NOMO-1 (cell line): ENCODE data around the gene GINS1.
"Not testable (repeated sequence)": the region's sequence is repeated elsewhere in the genome, so short reads cannot be mapped to it uniquely, and the experiment has no call there.

ENCODE experiments used
- DNase-seq, 2 experiments: peaks; one replicate each; lab custom pipeline; 2025; ENCODE audit not compliant: unreplicated experiment in 2 of 2; lab: John Stamatoyannopoulos, UW

Gene GINS1

DNA sequence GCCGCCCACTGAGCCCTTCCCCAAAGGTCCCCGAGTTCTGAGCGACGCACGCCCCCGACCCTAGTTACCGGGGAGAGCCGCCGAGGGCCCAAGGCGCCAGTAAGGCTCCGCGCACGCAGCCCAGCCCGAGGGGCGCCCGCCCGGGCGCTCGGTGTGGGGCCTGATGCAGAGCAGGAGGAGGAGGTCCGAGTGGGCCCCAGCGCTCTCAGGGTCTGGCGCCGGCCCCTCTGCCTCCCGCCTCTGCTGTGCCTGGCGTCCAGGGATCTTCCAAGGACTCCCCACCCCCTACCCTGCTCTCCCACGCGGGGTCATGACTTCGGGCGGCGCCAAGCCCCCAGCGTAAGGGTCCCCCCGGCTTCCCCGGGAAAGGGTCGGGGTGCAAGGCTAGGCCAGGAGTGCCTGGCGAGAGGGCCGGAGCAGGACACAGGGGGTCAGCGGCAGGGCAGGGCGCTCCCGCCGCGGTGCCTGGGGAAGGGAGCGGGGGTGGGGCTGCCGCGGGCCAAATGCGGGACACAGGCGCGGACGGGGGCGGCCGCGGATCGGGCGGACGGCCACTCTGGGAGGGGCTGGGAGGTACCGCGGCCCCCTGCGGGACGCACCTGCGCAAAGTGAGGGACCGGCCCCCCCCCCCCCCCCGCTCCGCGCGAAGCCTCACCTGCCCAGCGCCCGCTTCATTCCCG lies 17.5 kb upstream of the GINS1 start:
- DNase-seq = peak in 1 of 2 experiments; percentile 17

DNA sequence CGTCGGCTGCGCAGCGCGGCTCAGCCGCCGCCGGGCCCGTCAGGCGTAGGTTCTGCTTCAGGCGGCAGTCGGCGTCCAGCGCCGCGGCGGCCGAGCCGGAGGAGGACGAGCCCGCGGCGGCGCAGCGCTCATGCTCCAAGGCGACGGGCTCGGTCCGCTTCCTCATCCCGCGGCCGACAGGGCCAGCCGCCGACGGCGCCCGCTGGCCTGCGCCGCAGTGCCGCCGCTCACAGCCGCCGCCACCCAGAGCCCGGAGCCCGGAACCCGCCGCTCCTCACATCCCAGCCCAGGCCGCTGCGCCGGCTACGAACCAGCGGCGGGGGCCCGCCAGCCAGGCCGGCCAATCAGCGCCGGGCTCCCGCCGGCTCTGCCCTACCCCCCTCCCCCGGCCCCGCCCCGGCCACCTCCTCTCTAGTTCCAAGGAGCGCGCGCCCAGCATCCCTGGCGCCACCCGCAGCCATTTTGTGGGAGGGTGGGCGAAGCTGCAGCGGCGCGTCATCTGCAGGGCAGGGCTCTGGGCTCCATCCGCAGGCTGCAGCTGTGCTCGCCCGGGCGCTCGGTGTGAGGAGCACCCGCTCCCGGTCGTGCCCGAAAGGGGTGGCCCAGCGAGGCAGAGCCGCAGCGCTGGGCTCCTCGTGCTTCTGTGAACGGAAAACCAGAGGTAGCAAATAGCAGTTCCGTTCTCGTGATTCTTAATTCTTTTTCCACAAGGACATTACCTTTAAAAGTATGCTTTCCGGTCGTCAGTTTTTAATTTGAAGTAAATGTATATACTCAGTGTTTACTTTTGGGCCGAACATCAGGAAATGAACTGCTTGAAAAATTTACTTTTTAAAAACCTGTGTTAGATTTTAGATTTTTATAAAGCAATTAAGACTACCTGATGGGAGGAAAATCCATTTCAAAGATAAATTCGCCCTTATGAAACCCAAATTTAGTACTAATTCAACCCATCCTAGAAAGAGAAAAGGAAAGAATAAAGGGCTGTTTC lies 16.6 kb upstream of the GINS1 start, which contains the start of gene ABHD12:
TSS of gene ABHD12 (minus strand) at position 298 of the 991 bp plus-strand sequence. CDS start at position 166, 132 bp downstream.
- DNase-seq = peak; percentile 96 to 98

DNA sequence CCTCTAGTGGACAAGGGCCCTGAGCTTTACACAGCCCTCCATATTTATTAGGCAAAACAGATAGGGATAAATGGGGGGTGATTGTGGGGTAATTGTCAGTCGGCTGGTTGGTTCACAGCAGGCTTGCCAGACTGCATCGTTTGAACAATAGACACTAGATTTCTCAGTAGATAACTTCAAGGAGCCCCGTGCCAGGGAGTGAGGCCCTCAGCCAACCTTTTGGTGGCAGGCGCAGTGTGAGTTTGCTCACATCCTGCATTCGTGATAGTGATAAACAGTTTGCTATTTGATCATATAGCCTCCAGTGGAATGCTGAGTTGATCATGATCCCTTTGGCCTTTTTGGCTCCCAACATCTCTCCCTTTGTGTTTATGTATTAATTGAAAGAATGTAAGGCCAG lies 13.2 kb upstream of the GINS1 start:
- no peak for DNase-seq

DNA sequence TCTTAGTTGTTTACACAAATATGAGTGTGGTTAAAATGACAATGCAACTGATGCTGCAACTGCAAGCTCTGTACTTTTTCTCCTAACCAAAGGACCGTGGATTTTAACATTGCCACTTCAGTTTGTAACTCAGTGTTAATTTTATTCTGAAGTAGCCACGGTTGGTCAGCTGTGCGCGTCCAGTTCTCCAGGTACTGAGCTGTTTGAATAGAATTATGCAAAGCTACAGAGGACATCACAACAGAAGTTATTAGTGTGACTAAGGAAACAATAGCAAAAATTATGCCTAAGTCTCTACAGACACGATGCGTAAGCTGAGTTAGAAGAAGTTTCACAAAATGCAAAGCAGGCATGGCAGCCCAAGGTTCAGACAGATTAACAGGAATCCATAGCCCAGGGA lies 12.5 kb upstream of the GINS1 start:
- no peak for DNase-seq

DNA sequence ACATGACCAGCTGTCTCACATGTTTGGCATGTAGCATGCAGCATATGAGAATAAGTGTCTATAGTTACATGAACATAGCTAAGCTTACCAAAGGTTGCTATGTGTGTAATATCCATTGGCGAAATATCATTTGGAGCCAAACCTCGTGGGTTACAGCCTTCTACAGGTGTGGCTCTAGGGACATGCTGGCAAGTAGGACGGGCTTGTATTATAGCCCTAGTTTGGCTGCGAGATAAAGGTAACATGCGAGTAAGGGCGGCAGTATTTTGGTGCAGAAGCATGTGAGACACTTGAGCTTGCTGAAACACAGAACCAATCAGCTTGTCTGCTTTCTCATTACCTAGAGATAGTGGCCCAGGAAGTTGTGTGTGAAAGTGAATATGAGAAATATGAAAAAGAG lies 10.4 kb upstream of the GINS1 start:
- DNase-seq = no peak

DNA sequence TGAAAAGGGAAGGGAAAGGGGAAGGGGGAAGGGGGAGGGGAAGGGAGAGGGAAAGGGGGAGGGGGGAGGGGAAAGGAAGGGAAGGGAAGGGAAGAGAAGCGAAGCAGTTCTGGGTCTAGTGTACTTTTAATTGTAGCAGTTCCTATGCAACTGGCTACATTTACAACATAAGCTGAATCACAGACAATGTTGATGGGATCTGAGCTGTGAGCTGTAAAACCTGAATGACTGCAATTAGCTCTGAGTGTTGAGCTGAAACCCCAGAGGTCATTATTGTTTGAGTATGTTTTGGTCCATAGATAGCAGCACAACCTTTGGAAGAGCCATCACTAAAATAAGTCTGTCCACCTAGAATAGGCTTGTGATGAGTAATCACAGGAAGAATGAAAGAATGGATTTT lies 9.7 kb upstream of the GINS1 start:
- DNase-seq = peak in 1 of 2 experiments; percentile 8

DNA sequence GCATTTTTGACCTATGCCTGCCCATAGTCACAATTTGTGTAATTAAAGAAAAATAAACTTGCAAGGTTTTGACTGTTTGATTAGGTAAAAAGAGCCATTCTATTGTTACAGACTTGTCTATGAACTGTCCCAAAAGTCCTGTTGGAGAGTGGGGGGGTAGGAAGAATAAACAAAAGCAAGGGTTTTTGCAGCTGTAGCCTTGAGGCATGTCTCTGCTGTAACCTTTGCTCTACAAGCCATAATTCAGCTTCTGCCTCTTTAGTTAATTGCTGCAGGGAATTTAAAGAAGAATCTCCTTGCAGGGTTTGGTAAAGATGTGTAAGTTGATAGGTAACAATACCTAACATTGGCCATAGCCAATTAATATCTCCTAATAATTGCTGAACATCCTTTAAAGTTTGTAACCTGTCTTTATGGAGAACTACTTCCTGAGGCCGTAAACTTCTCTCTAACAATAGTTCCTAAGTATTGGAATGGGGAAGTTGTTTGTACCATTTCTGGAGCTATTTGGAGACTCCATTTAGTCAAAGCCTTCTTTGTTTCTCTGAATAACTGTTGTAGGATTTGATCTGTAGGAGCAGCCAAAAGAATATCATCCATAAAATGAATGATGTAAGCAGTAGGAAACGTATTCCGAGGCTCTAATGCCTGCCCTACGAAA lies 9.0 kb upstream of the GINS1 start:
- no peak for DNase-seq

DNA sequence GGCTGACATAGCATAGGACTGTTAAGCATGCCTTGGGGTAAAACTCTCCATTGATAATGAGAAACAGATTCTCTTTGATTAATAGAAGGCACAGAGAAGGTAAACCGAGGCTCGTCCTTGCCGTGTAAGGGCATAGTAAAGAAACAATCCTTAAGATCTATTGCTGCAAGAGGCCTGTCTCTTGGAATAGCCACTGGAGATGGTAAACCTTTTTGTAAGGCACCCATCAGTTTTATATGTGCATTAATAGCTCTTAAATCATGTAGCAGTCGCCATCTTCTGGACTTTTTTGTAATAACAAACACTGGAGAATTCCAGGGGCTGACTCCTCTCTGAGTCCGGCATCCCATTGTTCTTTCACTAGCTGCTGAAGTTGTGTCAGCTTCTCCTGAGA lies 8.4 kb upstream of the GINS1 start:
- DNase-seq = peak; percentile 15 to 29

DNA sequence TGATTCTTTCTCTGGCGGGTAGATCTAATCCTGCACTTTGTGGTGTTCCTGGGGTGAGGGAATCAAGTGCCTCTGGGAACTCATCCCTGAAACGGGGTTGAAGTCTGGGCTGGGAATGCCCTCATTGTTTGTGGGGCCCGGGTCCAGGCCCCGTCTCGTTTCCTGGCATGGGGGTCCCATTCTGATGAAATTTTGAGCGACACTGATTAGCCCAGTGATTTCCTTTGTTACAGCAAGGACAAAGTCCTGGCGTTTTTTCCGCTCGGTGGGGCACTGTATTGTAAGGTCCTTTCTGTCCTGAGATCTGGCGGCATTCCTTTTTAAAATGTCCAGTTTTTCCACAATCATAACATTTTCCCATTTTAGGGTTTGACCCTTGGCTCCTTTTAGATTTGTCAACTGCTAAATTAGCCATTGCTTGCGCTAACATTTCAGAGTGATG lies 7.2 kb upstream of the GINS1 start:
- DNase-seq = not testable (repeated sequence)

DNA sequence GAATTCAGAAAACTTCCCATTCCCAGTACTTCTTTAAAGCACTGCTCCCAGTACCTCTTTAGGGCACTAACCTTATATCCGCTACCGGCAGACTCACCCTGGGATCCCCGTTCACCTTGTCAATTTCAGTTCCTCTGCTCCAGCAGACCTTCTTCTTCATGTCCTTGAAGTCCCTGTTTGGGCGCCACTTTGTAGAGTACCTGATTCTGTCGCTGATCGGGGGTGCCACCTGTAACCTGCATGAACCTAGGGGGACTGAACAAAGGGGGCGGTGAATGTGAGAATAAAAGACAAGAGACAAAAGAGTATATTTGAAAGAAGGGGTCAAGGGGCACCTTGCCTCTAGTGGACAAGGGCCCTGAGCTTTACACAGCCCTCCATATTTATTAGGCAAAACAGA lies 4.9 kb upstream of the GINS1 start:
- DNase-seq = no peak

DNA sequence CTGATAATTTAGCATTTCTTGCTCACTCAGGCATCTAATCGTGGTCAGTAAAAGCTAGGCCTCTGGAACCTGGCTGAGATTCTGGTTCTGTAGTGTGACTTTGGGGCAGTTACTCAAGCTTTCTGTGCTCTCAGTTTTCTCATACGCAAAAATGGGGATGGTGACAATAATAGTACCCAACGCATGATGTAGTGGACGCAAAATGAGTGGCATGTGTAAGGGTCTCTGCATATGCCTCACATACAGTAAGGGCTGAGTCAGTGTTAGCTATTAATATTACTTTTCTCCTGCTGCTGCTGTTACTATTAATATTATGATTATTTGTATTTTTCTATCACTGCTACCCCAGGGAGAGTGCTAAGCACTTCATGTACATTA lies 686 bp downstream of the GINS1 start:
- no peak for DNase-seq

DNA sequence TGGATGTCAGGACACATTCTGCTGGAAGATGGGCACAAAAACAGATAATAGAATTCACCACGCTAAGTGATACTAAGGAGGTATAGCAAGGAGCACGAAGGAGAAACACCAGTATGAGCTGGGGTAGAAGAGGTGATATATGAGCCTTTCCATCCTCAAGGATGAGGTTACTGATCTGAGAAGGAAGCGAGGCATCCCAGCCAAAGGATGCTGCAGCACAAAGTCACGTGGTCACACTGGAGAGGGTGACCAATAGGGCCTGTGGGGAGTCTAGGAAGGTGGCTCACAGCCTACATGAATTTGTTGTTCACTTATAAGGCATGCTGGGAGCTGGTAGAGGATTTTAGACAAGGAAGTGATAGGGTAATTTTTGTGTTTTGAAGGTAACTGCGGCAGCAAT lies 1.4 kb downstream of the GINS1 start:
- no peak for DNase-seq

DNA sequence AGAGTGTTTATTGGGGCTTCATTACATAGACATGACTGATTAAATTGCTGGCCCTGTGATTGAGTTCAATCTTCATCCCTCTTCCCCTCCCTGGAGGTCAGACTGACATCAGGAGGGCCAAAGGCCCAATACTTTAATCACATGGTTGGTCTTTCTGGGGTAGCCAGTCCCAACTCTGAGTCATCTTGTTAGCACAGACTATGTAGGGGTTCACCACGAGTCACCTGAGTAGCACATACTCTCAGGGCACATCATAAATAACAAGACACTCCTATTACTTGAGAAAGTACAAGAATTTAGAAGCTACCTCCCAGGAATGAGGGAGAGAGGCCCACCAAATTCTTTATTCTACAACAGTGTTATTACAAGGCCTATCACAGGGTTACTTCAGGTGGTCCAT lies 11.3 kb downstream of the GINS1 start:
- no peak for DNase-seq

DNA sequence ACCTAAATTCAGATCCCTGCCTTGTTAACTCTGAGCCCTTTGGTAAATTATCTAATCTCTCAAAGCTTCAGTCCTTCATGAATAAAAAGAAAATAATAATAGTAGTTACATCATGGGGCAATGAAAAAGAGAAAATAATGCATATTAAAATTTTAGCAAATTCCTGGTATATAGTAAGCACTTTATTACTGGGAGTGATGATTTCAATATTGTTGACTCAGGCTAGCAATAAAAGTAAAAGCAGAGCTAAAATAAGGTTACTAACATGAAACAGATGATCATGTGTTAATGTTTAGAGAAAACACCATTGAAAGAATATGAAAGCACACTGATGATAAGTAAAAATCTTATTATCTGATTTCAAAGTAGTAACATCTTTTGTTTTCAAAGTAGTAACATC lies 13.6 kb downstream of the GINS1 start:
- DNase-seq = no peak

DNA sequence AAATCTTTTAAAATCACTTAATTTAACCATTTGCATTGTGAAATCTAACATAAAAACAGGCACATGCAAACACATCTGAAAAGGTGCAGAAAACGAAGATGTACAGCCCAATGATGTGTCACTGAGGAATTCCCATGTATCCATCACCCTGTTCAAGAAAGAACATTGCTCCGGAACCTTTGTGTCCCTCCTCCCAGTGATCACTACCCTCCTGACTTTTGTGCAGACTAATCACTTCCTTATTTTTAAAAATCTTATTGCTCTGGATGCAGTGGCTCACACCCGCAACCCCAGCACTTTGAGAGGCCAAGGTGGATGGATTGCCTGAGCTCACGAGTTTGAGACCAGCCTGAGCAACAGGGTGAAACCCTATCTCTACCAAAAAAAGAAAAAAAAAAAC lies 14.6 kb downstream of the GINS1 start:
- DNase-seq = no peak

DNA sequence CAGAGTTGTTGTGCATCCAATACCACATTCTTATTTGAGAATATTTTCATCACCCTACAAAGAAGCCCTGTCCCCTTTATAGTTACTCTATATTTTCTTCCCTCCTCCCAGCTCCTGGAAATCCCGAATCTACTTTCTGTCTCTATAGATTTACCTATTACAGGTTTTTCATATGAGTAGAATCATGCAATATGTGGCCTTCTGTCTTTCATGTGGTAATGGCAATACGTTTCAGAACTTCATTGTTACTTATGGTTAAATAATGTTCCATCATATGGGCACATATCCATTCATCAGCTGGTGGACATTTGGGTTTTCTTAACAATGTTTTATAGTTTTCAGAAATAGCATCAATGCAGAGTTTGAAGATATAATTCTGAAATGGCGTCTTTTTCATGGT lies 17.1 kb downstream of the GINS1 start:
- DNase-seq = no peak

DNA sequence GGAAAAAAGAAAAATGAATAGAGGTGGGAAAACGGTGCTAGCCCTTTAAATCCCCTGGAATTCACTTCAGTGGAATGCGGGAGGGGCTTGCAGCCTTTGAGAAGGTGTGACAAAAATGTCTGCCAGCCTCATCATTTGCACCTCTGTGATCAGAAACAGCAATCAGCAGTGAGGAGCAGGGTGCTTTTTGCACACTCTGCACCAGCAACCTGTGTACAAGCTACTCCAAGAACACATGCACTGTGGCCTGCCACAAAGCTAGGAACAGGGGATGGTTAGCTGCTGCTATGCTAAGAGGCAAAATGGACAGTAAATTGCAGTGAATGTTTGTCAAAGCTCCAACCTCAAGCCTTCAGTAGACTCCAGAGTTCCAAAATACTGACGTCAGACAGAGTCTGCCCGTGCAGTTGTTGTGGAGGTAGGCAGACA lies 29.7 kb downstream of the GINS1 start:
- no peak for DNase-seq

DNA sequence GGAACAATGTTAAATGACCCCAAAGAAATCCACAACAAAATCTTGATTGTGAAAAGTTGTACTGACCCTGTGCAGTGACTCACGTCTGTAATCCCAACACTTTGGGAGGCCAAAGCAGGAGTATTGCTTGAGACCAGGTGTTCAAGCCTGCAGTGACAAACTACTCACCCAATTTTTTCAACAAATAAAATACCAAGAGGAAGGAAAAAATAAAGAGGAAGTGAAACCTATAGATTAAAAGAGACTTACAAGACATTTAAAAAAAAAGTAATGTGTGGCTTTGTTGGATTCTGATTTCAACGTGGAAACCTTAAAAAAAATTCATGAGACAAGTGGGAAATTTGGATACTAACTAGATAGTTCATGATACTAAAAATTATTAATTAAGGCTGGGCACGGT lies 31.9 kb downstream of the GINS1 start:
- peak; percentile 20 to 78 for DNase-seq

DNA sequence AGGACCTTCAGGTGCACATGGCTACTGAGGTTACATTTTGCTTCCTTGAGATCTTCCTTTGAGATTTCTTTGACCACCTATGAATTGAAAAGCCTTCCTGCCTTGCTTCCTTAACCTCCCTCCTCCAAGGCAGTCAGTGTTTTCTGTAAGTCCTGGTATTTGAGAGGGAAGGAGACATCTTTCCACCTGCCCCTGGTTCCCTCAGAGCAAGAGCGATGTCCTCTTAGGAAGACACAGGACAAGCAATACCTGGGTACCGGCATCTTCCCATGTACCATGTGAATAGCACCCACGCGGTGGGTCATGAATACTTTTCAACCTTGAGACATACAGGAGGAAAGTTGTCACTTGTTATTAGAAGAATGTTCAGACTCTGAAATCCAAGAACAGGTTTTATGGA lies 37.1 kb downstream of the GINS1 start:
- DNase-seq = no peak

DNA sequence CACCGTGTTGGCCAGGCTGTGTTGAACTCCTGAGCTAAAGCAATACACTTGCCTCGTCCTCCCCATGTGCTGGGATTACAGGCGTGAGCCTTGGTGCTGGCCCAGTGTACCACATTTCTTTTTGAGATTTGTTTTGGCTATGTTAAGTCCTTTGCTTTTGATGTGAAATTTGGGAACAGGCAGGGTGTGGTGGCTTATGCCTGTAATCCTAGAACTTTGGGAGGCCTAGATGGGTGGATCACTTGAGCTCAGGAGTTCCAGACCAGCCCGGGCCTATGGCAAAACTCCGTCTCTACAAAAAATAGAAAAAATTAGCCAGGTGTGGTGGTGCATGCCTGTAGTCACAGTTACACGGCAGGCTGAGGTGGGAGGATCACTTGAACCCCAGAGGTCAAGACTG lies 40.2 kb downstream of the GINS1 start:
- no peak for DNase-seq

DNA sequence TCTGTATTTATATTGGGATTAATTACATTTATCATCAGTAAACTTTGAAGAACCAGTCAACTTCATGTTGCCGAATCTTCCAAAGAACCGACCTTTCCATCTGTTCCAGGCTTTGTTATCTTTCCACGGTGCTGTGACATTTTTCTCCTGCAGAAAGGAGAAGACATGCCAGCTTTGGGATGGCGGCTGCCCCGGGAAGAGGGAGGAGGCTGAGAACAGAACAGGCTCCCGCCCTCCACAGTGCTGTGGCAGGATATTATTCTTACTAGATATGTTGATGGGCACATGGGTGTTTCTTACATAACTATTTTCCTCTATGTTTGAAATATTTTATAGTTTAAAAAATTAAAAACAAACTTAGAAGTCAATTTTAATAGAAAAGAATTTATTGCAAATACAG lies 44.9 kb downstream of the GINS1 start:
- no peak for DNase-seq
